HEK293T (cell line): ENCODE measurements around the gene RRP1B.
"Not testable (repeated sequence)": the region's sequence is repeated elsewhere in the genome, so short reads cannot be mapped to it uniquely, and the experiment has no call there.

ENCODE experiments used
- CTCF ChIA-PET: fragments of 350-600 bp; formaldehyde crosslinking; extraction: SDS; loops from one replicate; lab custom pipeline; 2021; ENCODE audit warnings: antibody characterized with exemption, inconsistent platforms; lab: Yijun Ruan, JAX
- POLR2A ChIA-PET: fragments of 350-600 bp; formaldehyde crosslinking; extraction: SDS; loops from one replicate; lab custom pipeline; 2020; ENCODE audit warnings: antibody characterized with exemption, inconsistent platforms; lab: Yijun Ruan, JAX
- DNase-seq: peaks from one replicate; pipeline ENCODE4 v3.0.0; 2012; ENCODE audit warnings: mixed read lengths; ENCODE audit errors: extremely low spot score
- ARNT ChIP-seq: fragments of 450-650 bp; IDR thresholded peaks from 2 replicates; pipeline ENCODE4 v1.6.1; 2017; ENCODE audit warnings: mild to moderate bottlenecking
- BHLHE40 ChIP-seq: fragments of 450-650 bp; IDR thresholded peaks from 2 replicates; pipeline ENCODE4 v1.6.1; 2016; ENCODE audit warnings: mild to moderate bottlenecking, moderate library complexity, borderline replicate concordance
- CTBP1 ChIP-seq: fragments of 450-650 bp; IDR thresholded peaks from 2 replicates; pipeline ENCODE4 v1.6.1; 2016; ENCODE audit warnings: borderline replicate concordance
- ELF4 ChIP-seq: fragments of 450-650 bp; IDR thresholded peaks from 2 replicates; pipeline ENCODE4 v1.6.1; 2017; ENCODE audit warnings: antibody characterized with exemption
- FOXA1 ChIP-seq: fragments of 450-650 bp; IDR thresholded peaks from 2 replicates; pipeline ENCODE4 v1.6.1; 2016; ENCODE audit warnings: mild to moderate bottlenecking
- FOXK2 ChIP-seq: fragments of 450-650 bp; IDR thresholded peaks from 2 replicates; pipeline ENCODE4 v1.6.1; 2016; ENCODE audit warnings: mild to moderate bottlenecking
- FOXM1 ChIP-seq: fragments of 450-650 bp; IDR thresholded peaks from 2 replicates; pipeline ENCODE4 v1.6.1; 2017; ENCODE audit warnings: mild to moderate bottlenecking, borderline replicate concordance
- HDGF ChIP-seq: fragments of 450-650 bp; IDR thresholded peaks from 2 replicates; pipeline ENCODE4 v1.6.1; 2017; ENCODE audit warnings: antibody characterized with exemption, borderline replicate concordance
- L3MBTL2 ChIP-seq: fragments of 450-650 bp; conservative IDR thresholded peaks from 2 replicates; pipeline ENCODE4 v1.6.1; 2016; ENCODE audit warnings: mild to moderate bottlenecking
- LEF1 ChIP-seq: fragments of 450-650 bp; IDR thresholded peaks from 2 replicates; pipeline ENCODE4 v1.6.1; 2017; ENCODE audit warnings: mild to moderate bottlenecking, borderline replicate concordance
- NFRKB ChIP-seq: fragments of 450-650 bp; IDR thresholded peaks from 2 replicates; pipeline ENCODE4 v1.6.1; 2016; ENCODE audit warnings: mild to moderate bottlenecking, moderate library complexity
- SP1 ChIP-seq: fragments of 450-650 bp; IDR thresholded peaks from 2 replicates; pipeline ENCODE4 v1.6.1; 2017
- SUZ12 ChIP-seq: fragments of 450-650 bp; IDR thresholded peaks from 2 replicates; pipeline ENCODE4 v1.6.1; 2016; ENCODE audit warnings: mild to moderate bottlenecking
- TARDBP ChIP-seq: fragments of 450-650 bp; IDR thresholded peaks from 2 replicates; pipeline ENCODE4 v1.6.1; 2016
- ZNF384 ChIP-seq: fragments of 450-650 bp; IDR thresholded peaks from 2 replicates; pipeline ENCODE4 v1.6.1; 2016
- TF ChIP-seq, protein P1 (sequence below): fragments of 450-650 bp; IDR thresholded peaks from 2 replicates; pipeline ENCODE4 v1.6.1; 2016

The RRP1B gene

DNA sequence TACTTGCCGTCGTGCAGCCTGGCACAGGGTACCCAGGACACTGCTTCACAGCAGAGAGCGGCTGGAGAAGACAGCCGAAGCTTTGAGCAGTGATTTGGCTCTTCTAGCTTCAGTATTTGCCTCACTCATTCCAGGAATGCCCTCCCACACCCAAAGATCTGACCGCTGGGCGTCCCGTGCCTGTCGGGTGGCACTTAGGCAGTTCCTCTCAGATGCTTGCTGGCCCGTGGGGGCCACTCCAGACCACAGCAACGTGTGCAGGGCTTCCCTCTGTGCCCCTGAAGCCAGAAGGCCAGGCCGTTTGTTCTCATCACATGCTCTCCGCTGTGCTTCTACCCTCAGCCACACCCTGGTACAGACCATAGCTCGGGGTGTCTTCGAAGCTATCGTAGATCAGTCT is 17.0 kb downstream of the RRP1B start:
- no peak for DNase-seq
- ChIA-PET POLR2A (no interaction called here), CTCF (no interaction called here)
- no peak for TF ChIP-seq CTBP1
- TF ChIP-seq NFRKB = no peak
- no peak for TF ChIP-seq SP1
- no peak for TF ChIP-seq TARDBP
- TF ChIP-seq LEF1 = no peak
- TF ChIP-seq BHLHE40 = no peak
- TF ChIP-seq FOXA1 = no peak
- TF ChIP-seq ARNT = no peak
- TF ChIP-seq SUZ12 = no peak
- no peak for TF ChIP-seq HDGF
- TF ChIP-seq FOXM1 = no peak
- no peak for TF ChIP-seq ZNF384
- TF ChIP-seq ELF4 = no peak
- TF ChIP-seq, protein P1, sequence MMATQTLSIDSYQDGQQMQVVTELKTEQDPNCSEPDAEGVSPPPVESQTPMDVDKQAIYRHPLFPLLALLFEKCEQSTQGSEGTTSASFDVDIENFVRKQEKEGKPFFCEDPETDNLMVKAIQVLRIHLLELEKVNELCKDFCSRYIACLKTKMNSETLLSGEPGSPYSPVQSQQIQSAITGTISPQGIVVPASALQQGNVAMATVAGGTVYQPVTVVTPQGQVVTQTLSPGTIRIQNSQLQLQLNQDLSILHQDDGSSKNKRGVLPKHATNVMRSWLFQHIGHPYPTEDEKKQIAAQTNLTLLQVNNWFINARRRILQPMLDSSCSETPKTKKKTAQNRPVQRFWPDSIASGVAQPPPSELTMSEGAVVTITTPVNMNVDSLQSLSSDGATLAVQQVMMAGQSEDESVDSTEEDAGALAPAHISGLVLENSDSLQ = no peak
- TF ChIP-seq L3MBTL2 = no peak
- TF ChIP-seq FOXK2 = no peak

DNA sequence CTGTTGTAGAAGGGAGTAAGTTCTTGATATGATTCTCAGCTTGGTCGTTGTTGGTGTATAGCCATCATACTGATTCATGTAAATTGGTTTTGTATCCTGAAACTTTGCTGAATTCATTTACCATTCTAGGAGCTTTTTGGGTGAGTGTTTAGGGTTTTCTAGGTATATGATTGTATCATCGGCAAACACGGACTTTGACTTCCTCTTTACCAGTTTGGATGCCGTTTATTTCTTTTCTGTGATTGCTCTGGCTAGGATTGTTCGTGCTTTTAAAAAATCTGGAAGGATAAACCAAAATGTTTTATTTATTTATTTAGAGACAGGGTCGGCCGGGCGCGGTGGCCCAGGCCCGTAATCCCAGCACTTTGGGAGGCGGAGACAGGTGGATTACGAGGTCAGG is 20.6 kb downstream of the RRP1B start:
- DNase-seq = no peak
- TF ChIP-seq FOXK2 (no peak), CTBP1 (no peak), L3MBTL2 (no peak), ZNF384 (no peak), FOXM1 (no peak), ELF4 (no peak), SUZ12 (no peak), HDGF (no peak), LEF1 (no peak), TARDBP (no peak), FOXA1 (no peak), BHLHE40 (no peak), SP1 (no peak), ARNT (no peak)
- TF ChIP-seq, protein P1 = no peak
- CTCF ChIA-PET = no interaction called here
- POLR2A ChIA-PET = interaction anchor here (0.6 kb wide), 1 partner anchor 48 kb away, joined by 3 read pairs; no protein-coding TSS in a partner anchor

DNA sequence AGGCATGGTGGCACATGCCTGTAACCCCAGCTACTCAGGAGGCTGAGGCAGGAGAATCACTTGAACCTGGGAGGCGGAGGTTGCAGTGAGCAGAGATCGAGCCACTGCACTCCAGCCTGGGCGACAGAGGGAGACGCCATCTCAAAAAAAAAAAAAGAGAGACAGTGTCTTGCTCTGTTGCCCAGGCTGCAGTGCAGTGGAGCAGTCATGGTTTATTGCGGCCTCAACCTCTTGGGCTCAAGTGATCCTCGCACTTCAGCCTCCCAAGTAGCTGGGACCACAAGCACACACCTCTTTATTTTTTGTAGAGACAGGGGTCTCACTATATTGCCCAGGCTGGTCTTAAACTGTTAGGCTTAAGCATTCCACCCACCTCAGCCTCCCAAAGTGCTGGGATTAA is 21.1 kb downstream of the RRP1B start:
- CTCF ChIA-PET, DNase-seq: not testable (repeated sequence)
- POLR2A ChIA-PET = interaction anchor here (0.6 kb wide), 1 partner anchor 48 kb away, joined by 3 read pairs; no protein-coding TSS in a partner anchor

DNA sequence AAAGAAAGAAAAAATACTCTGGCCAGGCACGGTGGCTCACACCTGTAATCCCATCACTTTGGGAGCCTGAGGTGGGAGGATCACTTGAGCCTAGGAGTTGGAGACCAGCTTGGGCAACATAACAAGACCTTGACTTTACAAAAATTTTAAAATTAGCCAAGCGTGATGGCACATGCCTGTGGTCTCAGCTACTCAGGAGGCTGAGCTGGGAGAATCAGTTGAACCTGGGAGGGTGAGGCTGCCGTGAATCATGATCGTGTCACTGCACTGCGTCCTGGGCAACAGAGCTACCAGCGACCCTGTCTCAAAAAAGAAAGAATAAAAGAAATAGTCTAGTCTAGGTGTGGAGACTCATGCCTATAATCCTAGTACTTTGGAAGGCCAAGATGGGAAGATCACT is 22.3 kb downstream of the RRP1B start:
- CTCF ChIA-PET = no interaction called here
- TF ChIP-seq ARNT (no peak), ZNF384 (no peak), FOXA1 (no peak), SP1 (no peak), TARDBP (no peak), FOXM1 (no peak), HDGF (no peak), ELF4 (no peak), NFRKB (no peak), SUZ12 (no peak), BHLHE40 (no peak)
- no peak for DNase-seq
- POLR2A ChIA-PET = no interaction called here

DNA sequence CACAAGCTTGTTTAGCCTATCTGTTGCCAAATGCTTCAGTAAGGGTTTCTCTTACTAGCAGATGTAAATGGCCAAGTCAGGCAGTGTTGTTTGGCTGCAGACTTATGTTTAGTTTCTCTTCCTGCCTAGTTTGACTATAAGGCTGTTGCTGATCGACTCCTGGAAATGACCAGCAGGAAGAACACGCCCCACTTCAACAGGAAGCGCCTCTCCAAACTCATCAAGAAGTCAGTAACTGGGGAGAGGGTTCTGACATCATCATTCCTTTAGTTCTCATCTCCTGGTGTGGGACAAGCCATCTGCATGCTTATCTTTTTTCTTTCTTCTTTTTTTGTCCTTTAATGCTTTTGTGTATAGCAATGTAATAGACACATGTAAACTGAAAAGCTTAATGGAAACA is 25.1 kb downstream of the RRP1B start:
- DNase-seq = no peak
- POLR2A ChIA-PET = no interaction called here
- TF ChIP-seq HDGF (no peak), CTBP1 (no peak), LEF1 (no peak), FOXK2 (no peak), ELF4 (no peak), SUZ12 (no peak), L3MBTL2 (no peak), BHLHE40 (no peak), ZNF384 (no peak), TARDBP (no peak), ARNT (no peak), FOXM1 (no peak)
- TF ChIP-seq, protein P1 = no peak
- CTCF ChIA-PET = no interaction called here

DNA sequence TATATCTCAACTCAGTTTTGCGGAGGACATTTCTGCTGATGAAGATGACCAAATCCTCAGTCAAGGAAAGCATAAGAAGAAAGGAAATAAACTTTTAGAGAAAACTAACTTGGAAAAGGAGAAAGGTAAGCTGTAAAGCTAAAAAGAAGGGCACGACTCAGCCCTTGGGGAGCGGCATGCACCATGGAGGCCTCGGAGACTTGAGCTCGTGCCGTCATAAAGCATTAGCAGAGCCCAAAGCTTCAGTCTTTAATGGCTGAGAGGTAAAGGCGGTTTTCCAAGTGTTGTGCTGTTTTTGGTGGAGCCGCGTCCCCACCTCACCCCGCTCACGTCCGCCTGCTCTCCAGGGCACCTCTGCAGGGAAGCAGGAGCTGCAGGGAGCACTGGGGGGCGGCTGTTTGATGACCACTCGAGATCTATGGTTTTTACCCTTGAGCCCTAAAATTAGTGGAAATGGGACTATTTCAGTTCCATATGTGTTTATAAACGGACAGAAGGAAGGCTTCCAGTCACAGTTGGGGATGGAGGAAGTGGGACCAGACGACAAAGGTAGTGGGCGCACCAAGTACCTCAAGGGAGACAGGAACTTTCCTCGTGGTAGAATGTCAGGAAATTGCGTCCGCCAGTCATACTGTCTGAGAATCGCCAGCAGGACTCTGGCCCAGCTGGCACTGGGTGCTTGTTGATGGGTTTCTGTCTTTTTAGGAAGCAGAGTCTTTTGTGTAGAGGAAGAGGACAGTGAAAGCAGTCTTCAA is 27.6 kb downstream of the RRP1B start:
- no peak for TF ChIP-seq CTBP1
- no peak for TF ChIP-seq FOXK2
- no peak for TF ChIP-seq HDGF
- TF ChIP-seq ZNF384 = no peak
- TF ChIP-seq ARNT = no peak
- TF ChIP-seq FOXA1 = no peak
- TF ChIP-seq ELF4 = no peak
- no peak for TF ChIP-seq BHLHE40
- TF ChIP-seq FOXM1 = no peak
- no peak for TF ChIP-seq L3MBTL2
- TF ChIP-seq, protein P1 = no peak
- DNase-seq = no peak
- CTCF ChIA-PET = no interaction called here
- POLR2A ChIA-PET = no interaction called here
